ENCODE results near the gene HEYL. TPM values are rescaled to one million over a fixed set of nuclear protein-coding genes. Genes with fewer than 3 reads are reported as not detected.

The HEYL gene
- total RNA-seq, 1 experiment from 2014 or later = 0.17 TPM

- no peak for DNase-seq
- TF ChIP-seq CTCF (conservative IDR thresholded peaks at IDR 0.05) (no peak), EZH2 (IDR thresholded peaks at IDR 0.05; ENCODE audit: low read depth) (no peak)
- Histone ChIP-seq H3K9me3 (ENCODE audit: insufficient read depth, low read depth) (no peaks in the 10 kb centered on the region), H3K4me3 (no peak overlapping the region), H3K4me2 (no peak overlapping the region), H3K4me1 (replicated peaks; ENCODE audit: insufficient read depth) (no peaks in the 10 kb centered on the region), H3K9me2 (ENCODE audit: insufficient read depth) (no peaks in the 10 kb centered on the region), H2AFZ (no peak overlapping the region), H4K20me1 (ENCODE audit: insufficient read depth) (no peaks in the 10 kb centered on the region), H3K27ac (no peak overlapping the region), H3F3A (ENCODE audit: insufficient read depth, low read depth) (no peaks in the 10 kb centered on the region), H3K36me3 (ENCODE audit: low read depth) (no peaks in the 10 kb centered on the region), H3K79me2 (ENCODE audit: low read depth) (no peaks in the 10 kb centered on the region), H3K27me3 (ENCODE audit: insufficient read depth, low read depth) (peaks cover 37% of the 10 kb centered on the region)
- BruUV-seq (replicated peaks) = no TSS peak
- ChIA-PET POLR2A (ENCODE audit: unreplicated experiment) (no interaction called here), CTCF (no interaction called here)
- intact Hi-C loops (cut with micrococcal nuclease; ENCODE audit: unreplicated experiment) = no loop called here
Observed at GRCh38 chr1:39637361-39637760, 2.1 kb downstream of the HEYL start.

GRCh38 chr1:39635871-39636210 lies 3.6 kb downstream of the HEYL start:
- no TSS peak for BruUV-seq (replicated peaks)
- intact Hi-C loops (cut with micrococcal nuclease; ENCODE audit: unreplicated experiment) = no loop called here
- CTCF ChIA-PET = interaction anchor here (0.6 kb wide), 1 partner anchor 270 kb away, joined by 3 read pairs; no protein-coding TSS in a partner anchor
- no peaks in the 10 kb centered on the region for H4K20me1 ChIP-seq (ENCODE audit: insufficient read depth)
- POLR2A ChIA-PET (ENCODE audit: unreplicated experiment) = interaction anchor here (0.5 kb wide), 1 partner anchor 863 kb away, joined by 3 read pairs; no protein-coding TSS in a partner anchor
- TF ChIP-seq CTCF (conservative IDR thresholded peaks at IDR 0.05) (no peak), EZH2 (IDR thresholded peaks at IDR 0.05; ENCODE audit: low read depth) (no peak)
- no peak overlapping the region for H2AFZ ChIP-seq
- no peaks in the 10 kb centered on the region for H3K9me3 ChIP-seq (ENCODE audit: insufficient read depth, low read depth)
- H3K27me3 ChIP-seq (ENCODE audit: insufficient read depth, low read depth) = peaks cover 46% of the 10 kb centered on the region
- no peaks in the 10 kb centered on the region for H3K79me2 ChIP-seq (ENCODE audit: low read depth)
- H3K36me3 ChIP-seq (ENCODE audit: low read depth) = no peaks in the 10 kb centered on the region
- no peak for DNase-seq
- H3F3A ChIP-seq (ENCODE audit: insufficient read depth, low read depth) = no peaks in the 10 kb centered on the region
- H3K4me3 ChIP-seq = no peak overlapping the region
- no peak overlapping the region for H3K4me2 ChIP-seq
- H3K9me2 ChIP-seq (ENCODE audit: insufficient read depth) = no peaks in the 10 kb centered on the region
- no peaks in the 10 kb centered on the region for H3K4me1 ChIP-seq (replicated peaks; ENCODE audit: insufficient read depth)
- no peak overlapping the region for H3K27ac ChIP-seq

- Histone ChIP-seq H3K4me3 (no peak overlapping the region), H3K9me3 (ENCODE audit: insufficient read depth, low read depth) (no peaks in the 10 kb centered on the region), H3K4me1 (replicated peaks; ENCODE audit: insufficient read depth) (no peaks in the 10 kb centered on the region), H3K4me2 (no peak overlapping the region), H3K79me2 (ENCODE audit: low read depth) (no peaks in the 10 kb centered on the region), H3K9me2 (ENCODE audit: insufficient read depth) (no peaks in the 10 kb centered on the region), H2AFZ (no peak overlapping the region), H3F3A (ENCODE audit: insufficient read depth, low read depth) (no peaks in the 10 kb centered on the region), H3K27ac (no peak overlapping the region), H3K27me3 (ENCODE audit: insufficient read depth, low read depth) (peaks cover 47% of the 10 kb centered on the region), H3K36me3 (ENCODE audit: low read depth) (no peaks in the 10 kb centered on the region), H4K20me1 (ENCODE audit: insufficient read depth) (no peaks in the 10 kb centered on the region)
- CTCF ChIA-PET = interaction anchor here (0.6 kb wide), 1 partner anchor 270 kb away, joined by 3 read pairs; no protein-coding TSS in a partner anchor
- no TSS peak for BruUV-seq (replicated peaks)
- TF ChIP-seq EZH2 (IDR thresholded peaks at IDR 0.05; ENCODE audit: low read depth) (no peak), CTCF (conservative IDR thresholded peaks at IDR 0.05) (no peak)
- POLR2A ChIA-PET (ENCODE audit: unreplicated experiment) = interaction anchor here (0.5 kb wide), 1 partner anchor 862 kb away, joined by 3 read pairs; no protein-coding TSS in a partner anchor
- intact Hi-C loops (cut with micrococcal nuclease; ENCODE audit: unreplicated experiment) = no loop called here
- DNase-seq = no peak
Observed at GRCh38 chr1:39635205-39635870, 4.1 kb downstream of the HEYL start.

All from PC-9 (cell line).